ENCODE data around the gene RAB37.
A peak's percentile ranks its signal among the peaks of the same experiment; 100 is the strongest.

The RAB37 gene

DNA sequence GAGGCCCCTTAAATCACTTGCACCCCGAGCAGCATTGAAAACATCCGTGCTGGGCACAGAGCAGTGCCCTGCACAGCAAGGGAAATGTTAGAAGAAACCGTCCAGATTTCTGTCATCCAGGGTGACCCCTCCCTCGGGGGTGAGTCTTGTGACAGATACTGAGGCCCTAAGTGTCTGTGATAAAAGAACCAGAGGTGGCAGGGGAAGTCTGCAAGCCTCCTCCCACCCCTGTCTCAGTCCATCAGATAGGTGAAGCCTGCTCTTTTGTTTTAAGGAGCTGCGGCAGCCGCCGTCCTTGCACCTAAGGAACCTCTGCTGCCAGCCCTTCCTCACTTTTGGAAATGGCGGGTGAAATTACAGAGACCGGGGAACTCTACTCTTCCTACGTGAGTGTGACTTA lies 39.9 kb downstream of the RAB37 start:
- no peak for DNase-seq (ENCODE audit: low read depth in 1 of 2, low spot score in 1 of 2)
- no peaks in the 10 kb centered on the region for H3K27me3 ChIP-seq (ENCODE audit: insufficient read depth, poor library complexity, severe bottlenecking)
- TF ChIP-seq POLR2AphosphoS5 (IDR thresholded peaks at IDR 0.05; ENCODE audit: low read depth) (no peak), CTCF (IDR thresholded peaks at IDR 0.05; ENCODE audit: insufficient read depth, low read length) (no peak), GABPA (IDR thresholded peaks at IDR 0.05; ENCODE audit: low read depth) (no peak), SPI1 (IDR thresholded peaks at IDR 0.05; ENCODE audit: borderline replicate concordance, low read depth) (no peak), REST (IDR thresholded peaks at IDR 0.05; ENCODE audit: insufficient replicate concordance, low read depth) (no peak)
- H3K4me3 ChIP-seq (replicated peaks; ENCODE audit: insufficient read depth, low read length) = peak overlapping the region; percentile 98
- peak overlapping the region; percentile 55 for H3K27ac ChIP-seq (replicated peaks)

DNA sequence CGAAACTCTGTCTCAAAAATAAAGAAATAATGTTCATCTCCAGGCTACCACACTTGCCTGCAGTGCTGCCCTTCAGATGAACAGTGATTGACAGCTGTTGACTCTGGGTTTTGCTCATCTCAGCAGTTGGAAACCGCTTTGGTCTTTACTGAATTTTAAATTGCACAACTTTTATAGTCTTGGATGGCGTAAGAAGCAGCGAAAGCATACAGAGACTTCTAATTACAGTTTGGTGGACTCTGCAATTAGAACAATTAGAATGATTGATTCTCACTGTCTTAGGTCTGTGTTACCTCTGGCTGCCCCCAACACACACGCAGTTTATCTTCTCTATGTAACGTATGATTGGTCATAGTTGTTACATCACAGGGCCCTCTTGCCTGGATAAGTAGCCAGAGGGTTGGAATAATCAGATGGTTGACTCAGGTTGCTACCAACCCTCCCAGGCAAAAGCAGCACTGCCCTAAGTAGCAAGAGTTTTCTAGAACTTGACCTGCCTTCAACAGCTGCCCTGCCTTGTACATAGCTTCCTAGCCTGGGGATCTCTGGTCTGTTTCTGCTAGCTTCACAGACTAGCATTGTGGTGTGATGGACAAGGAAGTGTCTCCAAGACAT lies 41.0 kb downstream of the RAB37 start:
- TF ChIP-seq SPI1 (IDR thresholded peaks at IDR 0.05; ENCODE audit: borderline replicate concordance, low read depth) = no peak
- DNase-seq (ENCODE audit: low read depth in 1 of 2, low spot score in 1 of 2) = peak; percentile 58 to 61
- Histone ChIP-seq H3K4me3 (replicated peaks; ENCODE audit: insufficient read depth, low read length) (no peak overlapping the region), H3K27ac (replicated peaks) (peak overlapping the region; percentile 55), H3K27me3 (ENCODE audit: insufficient read depth, poor library complexity, severe bottlenecking) (no peaks in the 10 kb centered on the region)

DNA sequence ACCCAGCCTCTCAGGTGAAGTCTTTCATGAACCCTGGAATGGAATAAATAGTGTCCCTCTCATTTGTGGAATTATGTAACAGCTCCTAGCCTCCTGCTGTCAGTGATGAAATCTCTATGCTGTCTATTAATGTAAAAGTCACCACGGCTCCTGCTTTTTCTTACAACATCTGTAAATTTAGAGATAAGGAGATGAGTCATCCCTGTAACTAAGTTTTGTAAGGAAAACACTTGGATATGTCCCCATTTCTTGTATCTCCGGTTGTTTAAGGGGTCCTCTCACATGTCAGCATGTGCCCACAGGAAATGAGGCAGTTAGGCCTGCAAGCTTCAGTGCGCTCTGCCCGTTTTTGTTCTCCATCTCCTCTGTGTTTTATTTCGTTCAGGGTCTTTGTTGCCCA lies 41.9 kb downstream of the RAB37 start:
- TF ChIP-seq POLR2AphosphoS5 (IDR thresholded peaks at IDR 0.05; ENCODE audit: low read depth) (peak; percentile 43; the same call in 1 of the 2 replicates), REST (IDR thresholded peaks at IDR 0.05; ENCODE audit: insufficient replicate concordance, low read depth) (no peak)
- peak overlapping the region; percentile 84 for H3K27ac ChIP-seq (replicated peaks)
- H3K4me3 ChIP-seq (replicated peaks; ENCODE audit: insufficient read depth, low read length) = no peak overlapping the region
- H3K27me3 ChIP-seq (ENCODE audit: insufficient read depth, poor library complexity, severe bottlenecking) = no peaks in the 10 kb centered on the region
- DNase-seq (ENCODE audit: low read depth in 1 of 2, low spot score in 1 of 2) = peak; percentile 50 to 95

DNA sequence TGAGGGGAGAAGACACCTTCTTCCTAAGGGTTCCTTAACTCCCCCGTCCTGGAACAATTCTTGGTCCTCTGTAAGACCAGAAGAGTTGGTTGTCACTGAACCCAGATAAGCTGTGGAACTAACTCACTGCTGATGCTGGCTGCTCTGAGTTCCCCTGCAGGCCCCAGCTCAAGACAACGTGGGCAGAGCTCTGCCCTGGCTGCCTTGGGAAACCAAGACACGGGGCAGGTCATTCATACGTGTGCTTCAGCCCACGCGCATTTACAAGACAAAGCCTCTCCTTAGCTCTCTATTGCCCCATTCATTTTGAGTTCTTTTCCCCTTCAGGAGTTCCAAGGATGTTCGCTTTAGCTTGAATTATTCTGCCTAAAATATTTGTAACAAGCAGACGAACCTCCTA lies 42.4 kb downstream of the RAB37 start:
- Histone ChIP-seq H3K4me3 (replicated peaks; ENCODE audit: insufficient read depth, low read length) (no peak overlapping the region), H3K27me3 (ENCODE audit: insufficient read depth, poor library complexity, severe bottlenecking) (no peaks in the 10 kb centered on the region), H3K27ac (replicated peaks) (peak overlapping the region; percentile 84)
- DNase-seq (ENCODE audit: low read depth in 1 of 2, low spot score in 1 of 2) = peak in 1 of 2 experiments; percentile 23
- TF ChIP-seq CTCF (IDR thresholded peaks at IDR 0.05; ENCODE audit: insufficient read depth, low read length) (no peak), GABPA (IDR thresholded peaks at IDR 0.05; ENCODE audit: low read depth) (no peak), REST (IDR thresholded peaks at IDR 0.05; ENCODE audit: insufficient replicate concordance, low read depth) (no peak), POLR2AphosphoS5 (IDR thresholded peaks at IDR 0.05; ENCODE audit: low read depth) (no peak), SPI1 (IDR thresholded peaks at IDR 0.05; ENCODE audit: borderline replicate concordance, low read depth) (no peak)

Data from HL-60 (cell line).